Muscle of back (tissue), 11 donors: ENCODE data around the gene TBL1X. TPM values are rescaled to one million over a fixed set of nuclear protein-coding genes. Genes with fewer than 3 reads are reported as not detected.

Experiments used
- DNase-seq, 3 donors: peaks; one replicate each; pipeline versions ENCODE4 v3.0.0 to v3.0.0-alpha.2; 2013
- polyA plus RNA-seq, 10 donors: library from polyadenylated mRNA; unstranded; fragments of 120-200 nt; gene quantifications; one replicate each; pipeline ENCODE4 v1.2.1, GENCODE V29; 2013; ENCODE audit not compliant: insufficient read length in 10 of 10

TBL1X gene
- polyA plus RNA-seq, 10 donors = 10.1 to 18.6 (median 12.0) TPM

DNA sequence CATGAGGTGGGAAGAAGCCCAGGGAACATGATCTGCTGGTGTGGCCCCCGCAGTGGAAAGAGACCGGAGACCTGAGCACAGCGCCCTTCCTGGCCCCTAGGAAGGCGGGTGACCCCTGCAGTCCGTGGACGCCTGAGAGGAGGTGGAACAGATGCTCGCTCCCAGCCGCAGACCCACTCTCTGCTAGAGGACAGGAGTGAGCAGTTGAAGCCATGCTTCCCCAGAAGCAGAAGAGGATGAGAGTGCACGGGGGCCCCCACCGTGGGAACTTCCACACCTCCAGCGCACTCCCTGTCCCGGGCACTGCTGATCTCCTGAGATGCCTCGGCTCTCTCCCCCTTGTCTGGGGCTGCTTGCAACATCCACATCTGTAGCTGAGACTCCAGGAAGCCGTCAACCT, 238.5 kb downstream of the TBL1X start:
- no peak for DNase-seq

GRCh38 chrX:9704876-9705465, 240.1 kb downstream of the TBL1X start:
- no peak for DNase-seq

GRCh38 chrX:9706421-9706820, 241.6 kb downstream of the TBL1X start:
- DNase-seq = no peak

- peak in 1 of 3 donors; percentile 22 for DNase-seq
Observed at GRCh38 chrX:9707306-9708033, 242.6 kb downstream of the TBL1X start.

GRCh38 chrX:9708086-9708485, 243.2 kb downstream of the TBL1X start:
- no peak for DNase-seq

DNA sequence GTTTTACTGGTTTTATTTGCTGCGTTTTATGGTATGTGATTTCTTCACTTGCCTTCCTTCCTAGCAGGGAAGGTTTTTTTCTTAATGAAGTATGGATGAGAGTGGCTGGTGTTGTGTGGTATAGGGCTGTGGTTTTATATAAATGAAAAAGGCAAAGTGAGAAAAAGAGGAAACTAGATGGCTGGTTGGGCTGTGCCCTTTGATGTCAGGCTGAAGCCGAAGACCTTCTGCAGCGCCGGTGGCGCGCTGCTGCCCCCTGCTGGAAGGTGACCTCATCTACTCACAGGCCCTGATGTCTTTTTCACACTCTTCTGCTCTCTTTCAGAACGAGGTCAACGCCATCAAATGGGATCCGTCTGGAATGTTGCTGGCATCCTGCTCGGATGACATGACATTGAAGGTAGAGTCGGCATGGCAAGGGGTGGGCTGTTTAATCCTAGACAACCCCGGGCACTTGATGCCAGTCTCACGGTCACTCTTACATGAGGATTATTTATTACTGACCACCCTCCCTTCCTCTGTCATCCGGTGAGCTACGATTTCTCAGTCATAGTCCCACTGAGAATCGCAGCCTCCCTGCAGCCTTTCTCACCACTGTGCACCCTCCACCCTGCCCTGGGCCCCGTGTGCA, 244.2 kb downstream of the TBL1X start:
- DNase-seq = peak; percentile 54 to 86 (median 85)

- no peak for DNase-seq
Observed at GRCh38 chrX:9710332-9710731, 245.5 kb downstream of the TBL1X start.

GRCh38 chrX:9717376-9717775, 252.5 kb downstream of the TBL1X start:
- DNase-seq = no peak

DNA sequence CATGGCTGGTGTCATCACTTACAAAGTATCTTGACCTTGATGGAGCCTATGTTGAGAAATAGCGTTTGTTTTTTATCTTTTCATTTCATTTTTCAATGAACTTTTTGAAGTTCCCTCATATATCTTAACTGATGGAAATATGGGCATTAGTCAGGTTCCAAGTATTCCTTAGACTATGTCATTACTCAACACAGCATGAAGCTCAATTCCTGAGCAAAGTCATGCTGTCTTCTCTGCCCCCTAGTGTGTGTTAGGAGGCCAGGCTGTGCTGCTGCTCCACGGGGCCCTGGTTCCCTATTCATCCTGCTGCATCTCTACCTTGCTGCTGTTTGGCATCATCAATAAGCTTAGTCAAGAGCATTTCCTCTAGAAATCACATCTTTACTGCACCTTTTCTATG, 259.9 kb downstream of the TBL1X start:
- no peak for DNase-seq

DNA sequence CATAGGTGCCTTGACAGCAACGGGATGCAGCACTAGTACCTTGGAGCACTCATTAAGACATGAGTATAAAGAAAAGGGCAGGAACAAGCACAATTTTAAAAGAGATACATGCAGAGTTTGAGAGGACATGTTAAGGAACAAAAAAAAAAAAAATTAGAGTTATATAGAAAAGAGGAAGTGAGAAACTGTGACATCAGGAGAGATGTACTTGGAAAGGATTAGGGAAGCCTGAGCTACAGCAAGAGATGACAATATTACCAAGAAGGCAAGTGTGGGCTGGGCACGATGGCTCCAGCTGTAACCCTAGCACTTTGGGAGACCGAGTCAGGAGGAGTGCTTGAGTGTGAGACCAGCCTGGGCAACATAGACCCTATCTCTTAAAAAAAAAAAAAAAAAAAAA, 263.4 kb downstream of the TBL1X start:
- DNase-seq = no peak

GRCh38 chrX:9729171-9729885, 264.5 kb downstream of the TBL1X start:
- DNase-seq = no peak

- DNase-seq = no peak
Observed at GRCh38 chrX:9730078-9730477, 265.2 kb downstream of the TBL1X start.

DNA sequence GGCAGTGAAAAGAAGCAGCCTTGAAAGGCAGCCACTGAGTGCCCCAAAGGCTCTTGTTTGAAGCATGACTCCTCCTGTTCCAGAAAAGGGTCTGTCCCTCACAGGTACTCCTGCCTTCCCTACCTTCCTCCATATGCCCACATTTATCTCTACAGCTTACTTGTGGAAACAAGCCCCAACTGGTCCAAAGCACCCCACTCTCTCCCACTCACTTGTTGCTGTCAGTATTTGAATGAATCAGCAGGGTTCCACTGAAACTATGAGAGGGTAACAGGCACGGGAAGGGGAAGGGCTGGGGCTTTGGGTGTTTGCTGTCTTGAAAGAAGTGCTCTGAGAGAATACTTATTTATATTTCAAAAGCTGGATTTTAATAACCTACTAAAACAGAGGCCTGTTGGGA, 265.9 kb downstream of the TBL1X start:
- DNase-seq = no peak

DNA sequence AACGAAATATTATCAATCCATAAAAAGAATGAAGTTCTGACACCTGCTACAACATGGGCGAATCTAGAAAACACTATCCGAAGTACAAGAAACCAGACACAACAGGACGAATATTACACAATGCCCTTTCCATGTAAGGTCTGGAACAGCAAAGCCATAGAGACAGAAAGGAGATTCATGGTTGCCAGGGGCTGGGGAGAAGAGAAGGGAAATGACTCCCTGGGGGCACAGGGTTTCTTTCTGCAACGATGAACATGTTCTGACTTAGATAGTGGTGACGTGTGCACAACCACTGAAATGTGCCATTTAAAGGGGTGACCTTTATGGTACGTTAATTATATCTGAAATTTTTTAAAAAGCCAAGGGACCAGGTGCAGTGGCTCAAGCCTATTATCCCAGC, 272.5 kb downstream of the TBL1X start:
- no peak for DNase-seq

- DNase-seq = no peak
Observed at GRCh38 chrX:9738151-9738550, 273.3 kb downstream of the TBL1X start.

DNA sequence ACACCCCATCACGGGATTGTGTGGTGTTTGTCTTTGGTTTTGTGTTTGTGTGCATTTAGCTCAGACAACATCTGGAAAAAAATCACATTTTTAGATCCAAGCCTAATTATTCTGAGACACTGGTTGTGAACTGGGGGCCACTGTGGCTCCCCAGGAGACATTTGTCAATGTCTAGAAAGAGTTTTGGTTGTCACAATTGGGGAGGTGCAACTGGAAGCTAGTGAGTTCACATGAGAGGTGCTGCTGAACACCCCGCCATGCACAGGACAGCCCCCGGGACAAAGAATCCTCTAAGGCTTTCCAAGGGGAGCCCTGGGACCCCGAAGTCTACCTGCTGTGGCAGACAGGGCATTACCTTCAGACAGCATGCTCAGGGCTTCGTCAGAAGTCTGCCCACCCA, 274.3 kb downstream of the TBL1X start:
- no peak for DNase-seq

DNA sequence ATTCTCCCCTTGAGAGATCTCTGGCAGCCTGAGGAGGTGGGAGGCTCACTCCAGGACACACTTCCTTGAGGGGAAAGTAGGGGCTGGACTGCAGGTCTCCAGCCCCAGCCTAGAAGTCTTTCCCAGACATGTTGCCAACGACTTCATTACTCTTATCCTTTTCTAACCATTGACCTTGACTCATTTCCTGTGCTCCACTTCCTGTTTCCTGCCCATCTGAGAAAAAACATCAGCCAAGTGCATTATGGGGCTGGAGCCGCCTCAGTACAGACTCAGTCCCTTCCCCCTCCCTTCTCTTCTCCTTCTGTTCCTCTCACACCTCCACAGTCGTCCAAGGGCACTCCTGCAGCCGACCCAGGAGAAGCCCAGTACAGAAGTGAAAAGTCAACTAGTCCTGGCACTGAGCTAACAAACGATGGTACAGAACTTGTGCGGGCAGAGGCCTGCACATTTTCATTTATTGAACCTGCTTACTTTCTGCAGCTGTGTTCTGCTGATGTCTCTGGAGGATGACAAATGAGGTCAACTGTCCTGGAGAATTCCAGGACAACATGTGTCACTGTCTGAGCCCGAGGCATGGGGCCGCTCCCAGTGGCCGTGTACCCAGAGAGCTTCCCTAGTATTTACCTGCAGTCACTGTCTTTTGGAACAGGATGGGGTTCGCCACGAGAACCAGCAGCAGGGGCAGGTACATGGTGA, 280.7 kb downstream of the TBL1X start:
- no peak for DNase-seq

- peak in 2 of 3 donors; percentile 6 to 8 for DNase-seq
Observed at GRCh38 chrX:9746148-9746888, 281.5 kb downstream of the TBL1X start.

DNA sequence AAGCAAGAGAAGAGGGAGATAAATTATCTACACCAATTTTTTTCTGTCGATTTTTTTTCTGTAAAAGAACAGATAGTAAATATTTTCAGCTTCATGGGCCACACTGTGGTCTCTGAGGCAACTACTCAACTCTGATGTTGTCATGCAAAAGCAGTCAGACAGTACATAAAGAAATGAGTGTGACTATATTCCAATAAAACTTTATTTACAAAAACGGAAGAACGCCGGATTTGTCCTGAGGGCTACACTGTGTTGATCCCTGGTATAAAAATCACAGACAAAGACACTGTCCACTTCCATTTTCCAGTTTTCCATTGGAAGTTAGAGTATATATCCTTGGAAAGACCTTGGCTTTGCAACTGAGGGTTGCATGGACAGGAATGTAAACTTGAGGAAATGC, 282.8 kb downstream of the TBL1X start:
- no peak for DNase-seq

DNA sequence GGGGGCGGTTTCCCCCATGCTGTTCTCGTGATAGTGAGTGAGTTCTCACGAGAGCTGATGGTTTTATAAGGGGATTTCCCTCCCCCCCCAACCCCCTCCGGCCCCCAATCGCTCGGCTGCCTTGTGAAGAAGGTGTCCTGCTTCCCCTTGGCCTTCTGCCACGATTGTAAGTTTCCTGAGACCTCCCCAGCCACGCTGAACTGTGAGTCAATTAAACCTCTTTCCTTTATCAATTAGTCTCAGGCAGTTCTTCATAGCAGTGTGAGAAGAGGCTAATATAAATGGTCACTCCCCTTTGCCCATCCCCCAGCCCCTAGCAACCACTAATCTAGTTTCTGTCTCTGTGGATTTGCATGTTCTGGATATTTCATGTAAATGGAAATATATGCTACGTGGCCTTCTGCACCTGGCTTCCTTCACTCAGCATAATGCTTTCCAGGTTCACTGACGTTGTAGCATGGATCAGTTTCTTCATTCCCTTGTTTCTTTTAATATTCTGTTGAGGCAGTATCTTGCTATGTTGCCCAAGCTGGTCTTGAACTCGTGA, 284.4 kb downstream of the TBL1X start:
- no peak for DNase-seq

DNA sequence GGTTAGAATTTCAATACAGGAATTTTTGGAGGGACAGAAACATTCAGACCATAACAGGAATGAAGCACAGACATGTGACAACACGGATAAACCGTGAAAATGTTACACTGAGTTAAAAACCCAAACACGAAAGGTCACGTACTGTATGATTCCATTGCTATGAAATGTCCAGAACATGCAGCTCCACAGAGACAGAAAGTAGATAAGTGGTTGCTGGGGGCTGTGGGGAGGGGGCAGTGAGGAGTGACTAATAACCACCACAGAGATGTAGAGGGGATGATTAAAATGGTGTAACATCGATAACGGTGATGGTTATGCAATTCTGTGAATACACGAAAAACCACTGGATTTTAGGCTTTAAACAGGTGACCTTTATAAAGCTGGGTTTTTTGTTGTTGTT, 292.5 kb downstream of the TBL1X start:
- DNase-seq = no peak
